ENCODE data around the gene GTSE1. TPM values are rescaled to one million over a fixed set of nuclear protein-coding genes. Genes with fewer than 3 reads are reported as not detected.

GTSE1 gene
- total and polyA plus RNA-seq, 2 of the 13 experiments (the other 11 are each of a cell fraction or from before 2014, with no cell fraction given): 10.7 to 13.5 TPM

DNA sequence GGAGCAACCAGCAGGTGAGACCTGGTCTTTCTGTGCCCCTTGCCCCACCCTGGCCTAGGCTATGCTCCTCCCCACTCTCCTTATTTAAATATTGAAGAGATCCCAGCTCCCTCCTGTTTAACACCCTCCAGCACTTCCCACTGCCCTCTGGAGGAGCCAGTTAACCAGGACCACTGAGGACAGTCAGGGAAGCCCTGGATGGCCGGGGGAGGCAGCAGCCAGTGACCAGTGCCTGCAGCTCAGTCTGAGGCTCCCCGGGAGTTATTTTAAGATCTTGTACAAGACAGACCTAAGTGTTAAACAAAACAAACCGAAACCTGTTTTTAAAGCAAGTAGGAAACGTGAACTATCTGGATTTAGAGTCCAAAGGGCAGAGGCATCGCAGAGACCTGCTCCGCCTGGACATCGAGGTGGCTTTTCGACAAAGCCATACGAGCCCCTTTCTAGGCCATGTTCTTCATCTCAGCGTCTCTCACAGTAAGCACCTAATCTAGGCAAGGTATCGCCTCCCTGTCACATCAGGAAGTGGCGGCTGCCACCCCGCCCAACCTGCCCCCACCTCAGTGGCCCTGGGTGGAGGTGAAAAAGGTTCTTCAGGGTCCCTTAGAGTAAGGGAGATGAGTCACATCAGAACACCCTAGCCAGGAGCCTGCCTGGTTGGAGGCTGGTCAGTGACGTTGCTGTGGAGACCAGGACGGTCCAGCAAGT, 74.1 kb downstream of the GTSE1 start (continued):
- TF ChIP-seq RFX5 (IDR thresholded peaks at IDR 0.05; ENCODE audit: low read depth, low read length) (no peak), ZNF343 (CRISPR knock-in tag; IDR thresholded peaks at IDR 0.05) (no peak), ZNF224 (CRISPR knock-in tag; IDR thresholded peaks at IDR 0.05) (no peak), SNAPC2 (CRISPR knock-in tag; IDR thresholded peaks at IDR 0.05) (no peak), JDP2 (CRISPR knock-in tag; IDR thresholded peaks at IDR 0.05; ENCODE audit: borderline replicate concordance) (no peak), MED1 (CRISPR knock-in tag; IDR thresholded peaks at IDR 0.05) (no peak), ZSCAN12 (CRISPR knock-in tag; IDR thresholded peaks at IDR 0.05) (no peak), ZNF816 (CRISPR knock-in tag; IDR thresholded peaks at IDR 0.05; ENCODE audit: borderline replicate concordance) (no peak), FOSL2 (CRISPR knock-in tag; IDR thresholded peaks at IDR 0.05) (peak; percentile 82), ZNF124 (CRISPR knock-in tag; IDR thresholded peaks at IDR 0.05) (no peak), ZNF546 (CRISPR knock-in tag; conservative IDR thresholded peaks at IDR 0.05) (no peak), ZNF749 (CRISPR knock-in tag; IDR thresholded peaks at IDR 0.05; ENCODE audit: borderline replicate concordance) (no peak), ZNF296 (CRISPR knock-in tag; conservative IDR thresholded peaks at IDR 0.05) (no peak), DNMT1 (CRISPR knock-in tag; IDR thresholded peaks at IDR 0.05) (no peak)
- TF ChIP-seq, protein P1, sequence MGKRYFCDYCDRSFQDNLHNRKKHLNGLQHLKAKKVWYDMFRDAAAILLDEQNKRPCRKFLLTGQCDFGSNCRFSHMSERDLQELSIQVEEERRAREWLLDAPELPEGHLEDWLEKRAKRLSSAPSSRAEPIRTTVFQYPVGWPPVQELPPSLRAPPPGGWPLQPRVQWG (CRISPR knock-in tag; IDR thresholded peaks at IDR 0.05; ENCODE audit: borderline replicate concordance, low read depth): no peak
- TF ChIP-seq, protein P2, sequence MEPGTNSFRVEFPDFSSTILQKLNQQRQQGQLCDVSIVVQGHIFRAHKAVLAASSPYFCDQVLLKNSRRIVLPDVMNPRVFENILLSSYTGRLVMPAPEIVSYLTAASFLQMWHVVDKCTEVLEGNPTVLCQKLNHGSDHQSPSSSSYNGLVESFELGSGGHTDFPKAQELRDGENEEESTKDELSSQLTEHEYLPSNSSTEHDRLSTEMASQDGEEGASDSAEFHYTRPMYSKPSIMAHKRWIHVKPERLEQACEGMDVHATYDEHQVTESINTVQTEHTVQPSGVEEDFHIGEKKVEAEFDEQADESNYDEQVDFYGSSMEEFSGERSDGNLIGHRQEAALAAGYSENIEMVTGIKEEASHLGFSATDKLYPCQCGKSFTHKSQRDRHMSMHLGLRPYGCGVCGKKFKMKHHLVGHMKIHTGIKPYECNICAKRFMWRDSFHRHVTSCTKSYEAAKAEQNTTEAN (CRISPR knock-in tag; conservative IDR thresholded peaks at IDR 0.05): no peak
- TF ChIP-seq, protein P3, sequence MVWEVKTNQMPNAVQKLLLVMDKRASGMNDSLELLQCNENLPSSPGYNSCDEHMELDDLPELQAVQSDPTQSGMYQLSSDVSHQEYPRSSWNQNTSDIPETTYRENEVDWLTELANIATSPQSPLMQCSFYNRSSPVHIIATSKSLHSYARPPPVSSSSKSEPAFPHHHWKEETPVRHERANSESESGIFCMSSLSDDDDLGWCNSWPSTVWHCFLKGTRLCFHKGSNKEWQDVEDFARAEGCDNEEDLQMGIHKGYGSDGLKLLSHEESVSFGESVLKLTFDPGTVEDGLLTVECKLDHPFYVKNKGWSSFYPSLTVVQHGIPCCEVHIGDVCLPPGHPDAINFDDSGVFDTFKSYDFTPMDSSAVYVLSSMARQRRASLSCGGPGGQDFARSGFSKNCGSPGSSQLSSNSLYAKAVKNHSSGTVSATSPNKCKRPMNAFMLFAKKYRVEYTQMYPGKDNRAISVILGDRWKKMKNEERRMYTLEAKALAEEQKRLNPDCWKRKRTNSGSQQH (CRISPR knock-in tag; IDR thresholded peaks at IDR 0.05; ENCODE audit: low read depth): no peak
- TF ChIP-seq, protein P4, sequence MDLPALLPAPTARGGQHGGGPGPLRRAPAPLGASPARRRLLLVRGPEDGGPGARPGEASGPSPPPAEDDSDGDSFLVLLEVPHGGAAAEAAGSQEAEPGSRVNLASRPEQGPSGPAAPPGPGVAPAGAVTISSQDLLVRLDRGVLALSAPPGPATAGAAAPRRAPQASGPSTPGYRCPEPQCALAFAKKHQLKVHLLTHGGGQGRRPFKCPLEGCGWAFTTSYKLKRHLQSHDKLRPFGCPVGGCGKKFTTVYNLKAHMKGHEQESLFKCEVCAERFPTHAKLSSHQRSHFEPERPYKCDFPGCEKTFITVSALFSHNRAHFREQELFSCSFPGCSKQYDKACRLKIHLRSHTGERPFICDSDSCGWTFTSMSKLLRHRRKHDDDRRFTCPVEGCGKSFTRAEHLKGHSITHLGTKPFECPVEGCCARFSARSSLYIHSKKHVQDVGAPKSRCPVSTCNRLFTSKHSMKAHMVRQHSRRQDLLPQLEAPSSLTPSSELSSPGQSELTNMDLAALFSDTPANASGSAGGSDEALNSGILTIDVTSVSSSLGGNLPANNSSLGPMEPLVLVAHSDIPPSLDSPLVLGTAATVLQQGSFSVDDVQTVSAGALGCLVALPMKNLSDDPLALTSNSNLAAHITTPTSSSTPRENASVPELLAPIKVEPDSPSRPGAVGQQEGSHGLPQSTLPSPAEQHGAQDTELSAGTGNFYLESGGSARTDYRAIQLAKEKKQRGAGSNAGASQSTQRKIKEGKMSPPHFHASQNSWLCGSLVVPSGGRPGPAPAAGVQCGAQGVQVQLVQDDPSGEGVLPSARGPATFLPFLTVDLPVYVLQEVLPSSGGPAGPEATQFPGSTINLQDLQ (CRISPR knock-in tag; IDR thresholded peaks at IDR 0.05): no peak
- TF ChIP-seq, protein P5, sequence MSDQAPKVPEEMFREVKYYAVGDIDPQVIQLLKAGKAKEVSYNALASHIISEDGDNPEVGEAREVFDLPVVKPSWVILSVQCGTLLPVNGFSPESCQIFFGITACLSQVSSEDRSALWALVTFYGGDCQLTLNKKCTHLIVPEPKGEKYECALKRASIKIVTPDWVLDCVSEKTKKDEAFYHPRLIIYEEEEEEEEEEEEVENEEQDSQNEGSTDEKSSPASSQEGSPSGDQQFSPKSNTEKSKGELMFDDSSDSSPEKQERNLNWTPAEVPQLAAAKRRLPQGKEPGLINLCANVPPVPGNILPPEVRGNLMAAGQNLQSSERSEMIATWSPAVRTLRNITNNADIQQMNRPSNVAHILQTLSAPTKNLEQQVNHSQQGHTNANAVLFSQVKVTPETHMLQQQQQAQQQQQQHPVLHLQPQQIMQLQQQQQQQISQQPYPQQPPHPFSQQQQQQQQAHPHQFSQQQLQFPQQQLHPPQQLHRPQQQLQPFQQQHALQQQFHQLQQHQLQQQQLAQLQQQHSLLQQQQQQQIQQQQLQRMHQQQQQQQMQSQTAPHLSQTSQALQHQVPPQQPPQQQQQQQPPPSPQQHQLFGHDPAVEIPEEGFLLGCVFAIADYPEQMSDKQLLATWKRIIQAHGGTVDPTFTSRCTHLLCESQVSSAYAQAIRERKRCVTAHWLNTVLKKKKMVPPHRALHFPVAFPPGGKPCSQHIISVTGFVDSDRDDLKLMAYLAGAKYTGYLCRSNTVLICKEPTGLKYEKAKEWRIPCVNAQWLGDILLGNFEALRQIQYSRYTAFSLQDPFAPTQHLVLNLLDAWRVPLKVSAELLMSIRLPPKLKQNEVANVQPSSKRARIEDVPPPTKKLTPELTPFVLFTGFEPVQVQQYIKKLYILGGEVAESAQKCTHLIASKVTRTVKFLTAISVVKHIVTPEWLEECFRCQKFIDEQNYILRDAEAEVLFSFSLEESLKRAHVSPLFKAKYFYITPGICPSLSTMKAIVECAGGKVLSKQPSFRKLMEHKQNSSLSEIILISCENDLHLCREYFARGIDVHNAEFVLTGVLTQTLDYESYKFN (CRISPR knock-in tag; conservative IDR thresholded peaks at IDR 0.05): 0 out of 2 replicates have a peak, but pooled peaks have one; percentile 28
- TF ChIP-seq, protein P6, sequence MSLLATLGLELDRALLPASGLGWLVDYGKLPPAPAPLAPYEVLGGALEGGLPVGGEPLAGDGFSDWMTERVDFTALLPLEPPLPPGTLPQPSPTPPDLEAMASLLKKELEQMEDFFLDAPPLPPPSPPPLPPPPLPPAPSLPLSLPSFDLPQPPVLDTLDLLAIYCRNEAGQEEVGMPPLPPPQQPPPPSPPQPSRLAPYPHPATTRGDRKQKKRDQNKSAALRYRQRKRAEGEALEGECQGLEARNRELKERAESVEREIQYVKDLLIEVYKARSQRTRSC (CRISPR knock-in tag; IDR thresholded peaks at IDR 0.05; ENCODE audit: low read depth): no peak

Measured in HepG2 (cell line).